ENCODE measurements around the gene MGAT5B.

The MGAT5B gene

GRCh38 chr17:76881966-76882365 lies 13.8 kb downstream of the MGAT5B start:
- H3K27ac ChIP-seq (ENCODE audit: low read length), result no peak overlapping the region
- no peak overlapping the region for H3K4me3 ChIP-seq (ENCODE audit: low read length)
- peaks cover 11% of the 10 kb centered on the region for H3K4me1 ChIP-seq (ENCODE audit: control insufficient read depth, low read depth, low read length)
- no peak overlapping the region for H3K9ac ChIP-seq (ENCODE audit: low read length)
- no peaks in the 10 kb centered on the region for H3K9me3 ChIP-seq (ENCODE audit: control insufficient read depth, low read depth, low read length)
- no peaks in the 10 kb centered on the region for H3K36me3 ChIP-seq (ENCODE audit: control insufficient read depth, low read depth, low read length)
- no peaks in the 10 kb centered on the region for H3K27me3 ChIP-seq (ENCODE audit: control insufficient read depth, insufficient read depth, low read length)

GRCh38 chr17:76883744-76884525 lies 15.7 kb downstream of the MGAT5B start:
- Histone ChIP-seq H3K36me3 (ENCODE audit: control insufficient read depth, low read depth, low read length) (no peaks in the 10 kb centered on the region), H3K27ac (ENCODE audit: low read length) (no peak overlapping the region), H3K9me3 (ENCODE audit: control insufficient read depth, low read depth, low read length) (no peaks in the 10 kb centered on the region), H3K4me1 (ENCODE audit: control insufficient read depth, low read depth, low read length) (peaks cover 11% of the 10 kb centered on the region), H3K27me3 (ENCODE audit: control insufficient read depth, insufficient read depth, low read length) (no peaks in the 10 kb centered on the region), H3K9ac (ENCODE audit: low read length) (no peak overlapping the region), H3K4me3 (ENCODE audit: low read length) (no peak overlapping the region)

- Histone ChIP-seq H3K4me3 (ENCODE audit: low read length) (peak overlapping the region; percentile 7), H3K36me3 (ENCODE audit: control insufficient read depth, low read depth, low read length) (no peaks in the 10 kb centered on the region), H3K27me3 (ENCODE audit: control insufficient read depth, insufficient read depth, low read length) (no peaks in the 10 kb centered on the region), H3K4me1 (ENCODE audit: control insufficient read depth, low read depth, low read length) (peaks cover 11% of the 10 kb centered on the region), H3K27ac (ENCODE audit: low read length) (no peak overlapping the region), H3K9ac (ENCODE audit: low read length) (peak overlapping the region; percentile 33), H3K9me3 (ENCODE audit: control insufficient read depth, low read depth, low read length) (no peaks in the 10 kb centered on the region)
Measured at GRCh38 chr17:76884995-76885893, 17.0 kb downstream of the MGAT5B start.

GRCh38 chr17:76885894-76886290 lies 17.7 kb downstream of the MGAT5B start:
- no peaks in the 10 kb centered on the region for H3K36me3 ChIP-seq (ENCODE audit: control insufficient read depth, low read depth, low read length)
- H3K27ac ChIP-seq (ENCODE audit: low read length), result no peak overlapping the region
- no peak overlapping the region for H3K9ac ChIP-seq (ENCODE audit: low read length)
- H3K9me3 ChIP-seq (ENCODE audit: control insufficient read depth, low read depth, low read length), result no peaks in the 10 kb centered on the region
- peaks cover 11% of the 10 kb centered on the region for H3K4me1 ChIP-seq (ENCODE audit: control insufficient read depth, low read depth, low read length)
- no peak overlapping the region for H3K4me3 ChIP-seq (ENCODE audit: low read length)
- H3K27me3 ChIP-seq (ENCODE audit: control insufficient read depth, insufficient read depth, low read length), result no peaks in the 10 kb centered on the region

DNA sequence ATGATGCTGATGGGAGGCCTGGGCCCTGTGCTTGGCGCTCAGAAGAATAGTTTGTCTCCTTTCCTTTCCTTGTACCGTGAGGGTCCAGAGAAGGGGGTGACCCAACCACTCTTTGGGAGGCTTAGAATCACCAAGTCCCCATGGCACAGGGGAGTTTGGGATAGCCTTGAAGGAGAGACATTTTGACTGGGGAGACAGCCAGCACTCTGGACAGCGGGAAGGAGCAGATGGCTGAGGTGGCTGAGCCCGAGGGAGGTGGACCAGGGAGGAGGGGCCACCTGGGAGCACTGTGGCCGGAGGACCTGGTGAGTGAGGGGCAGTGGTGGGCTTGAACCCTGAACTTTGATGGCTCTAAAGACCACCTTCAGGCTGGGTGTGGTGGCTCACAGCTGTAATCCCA lies 18.2 kb downstream of the MGAT5B start:
- H3K27ac ChIP-seq (ENCODE audit: low read length), result no peak overlapping the region
- H3K9ac ChIP-seq (ENCODE audit: low read length), result no peak overlapping the region
- H3K27me3 ChIP-seq (ENCODE audit: control insufficient read depth, insufficient read depth, low read length), result no peaks in the 10 kb centered on the region
- H3K36me3 ChIP-seq (ENCODE audit: control insufficient read depth, low read depth, low read length), result no peaks in the 10 kb centered on the region
- no peaks in the 10 kb centered on the region for H3K9me3 ChIP-seq (ENCODE audit: control insufficient read depth, low read depth, low read length)
- peaks cover 11% of the 10 kb centered on the region for H3K4me1 ChIP-seq (ENCODE audit: control insufficient read depth, low read depth, low read length)
- no peak overlapping the region for H3K4me3 ChIP-seq (ENCODE audit: low read length)

- no peak overlapping the region for H3K4me3 ChIP-seq (ENCODE audit: low read length)
Measured at GRCh38 chr17:76887802-76888201, 19.6 kb downstream of the MGAT5B start.

GRCh38 chr17:76888661-76889060 lies 20.5 kb downstream of the MGAT5B start:
- H3K36me3 ChIP-seq (ENCODE audit: control insufficient read depth, low read depth, low read length), result no peaks in the 10 kb centered on the region
- no peak overlapping the region for H3K9ac ChIP-seq (ENCODE audit: low read length)
- H3K4me3 ChIP-seq (ENCODE audit: low read length), result no peak overlapping the region
- H3K9me3 ChIP-seq (ENCODE audit: control insufficient read depth, low read depth, low read length), result no peaks in the 10 kb centered on the region
- peaks cover 11% of the 10 kb centered on the region for H3K4me1 ChIP-seq (ENCODE audit: control insufficient read depth, low read depth, low read length)
- H3K27ac ChIP-seq (ENCODE audit: low read length), result no peak overlapping the region
- H3K27me3 ChIP-seq (ENCODE audit: control insufficient read depth, insufficient read depth, low read length), result no peaks in the 10 kb centered on the region

More at GRCh38 chr17:76887802-76888201, 19.6 kb downstream of the MGAT5B start:
- H3K9ac ChIP-seq (ENCODE audit: low read length), result no peak overlapping the region
- no peaks in the 10 kb centered on the region for H3K36me3 ChIP-seq (ENCODE audit: control insufficient read depth, low read depth, low read length)
- H3K4me1 ChIP-seq (ENCODE audit: control insufficient read depth, low read depth, low read length), result peaks cover 11% of the 10 kb centered on the region
- H3K27ac ChIP-seq (ENCODE audit: low read length), result no peak overlapping the region
- no peaks in the 10 kb centered on the region for H3K9me3 ChIP-seq (ENCODE audit: control insufficient read depth, low read depth, low read length)
- no peaks in the 10 kb centered on the region for H3K27me3 ChIP-seq (ENCODE audit: control insufficient read depth, insufficient read depth, low read length)

GRCh38 chr17:76889323-76889722 lies 21.1 kb downstream of the MGAT5B start:
- Histone ChIP-seq H3K9me3 (ENCODE audit: control insufficient read depth, low read depth, low read length) (no peaks in the 10 kb centered on the region), H3K36me3 (ENCODE audit: control insufficient read depth, low read depth, low read length) (no peaks in the 10 kb centered on the region), H3K9ac (ENCODE audit: low read length) (no peak overlapping the region), H3K27me3 (ENCODE audit: control insufficient read depth, insufficient read depth, low read length) (no peaks in the 10 kb centered on the region), H3K27ac (ENCODE audit: low read length) (no peak overlapping the region), H3K4me1 (ENCODE audit: control insufficient read depth, low read depth, low read length) (peaks cover 11% of the 10 kb centered on the region), H3K4me3 (ENCODE audit: low read length) (no peak overlapping the region)

GRCh38 chr17:76892329-76892728 lies 24.1 kb downstream of the MGAT5B start:
- no peak overlapping the region for H3K4me3 ChIP-seq (ENCODE audit: low read length)
- H3K27ac ChIP-seq (ENCODE audit: low read length), result no peak overlapping the region
- H3K27me3 ChIP-seq (ENCODE audit: control insufficient read depth, insufficient read depth, low read length), result no peaks in the 10 kb centered on the region
- H3K4me1 ChIP-seq (ENCODE audit: control insufficient read depth, low read depth, low read length), result no peaks in the 10 kb centered on the region
- H3K36me3 ChIP-seq (ENCODE audit: control insufficient read depth, low read depth, low read length), result no peaks in the 10 kb centered on the region
- no peak overlapping the region for H3K9ac ChIP-seq (ENCODE audit: low read length)
- peaks cover 10% of the 10 kb centered on the region for H3K9me3 ChIP-seq (ENCODE audit: control insufficient read depth, low read depth, low read length)

- H3K4me3 ChIP-seq (ENCODE audit: low read length), result no peak overlapping the region
- peaks cover 10% of the 10 kb centered on the region for H3K9me3 ChIP-seq (ENCODE audit: control insufficient read depth, low read depth, low read length)
- H3K27ac ChIP-seq (ENCODE audit: low read length), result no peak overlapping the region
- H3K4me1 ChIP-seq (ENCODE audit: control insufficient read depth, low read depth, low read length), result no peaks in the 10 kb centered on the region
- H3K27me3 ChIP-seq (ENCODE audit: control insufficient read depth, insufficient read depth, low read length), result no peaks in the 10 kb centered on the region
- no peaks in the 10 kb centered on the region for H3K36me3 ChIP-seq (ENCODE audit: control insufficient read depth, low read depth, low read length)
- no peak overlapping the region for H3K9ac ChIP-seq (ENCODE audit: low read length)
Measured at GRCh38 chr17:76893623-76894334, 25.6 kb downstream of the MGAT5B start.

DNA sequence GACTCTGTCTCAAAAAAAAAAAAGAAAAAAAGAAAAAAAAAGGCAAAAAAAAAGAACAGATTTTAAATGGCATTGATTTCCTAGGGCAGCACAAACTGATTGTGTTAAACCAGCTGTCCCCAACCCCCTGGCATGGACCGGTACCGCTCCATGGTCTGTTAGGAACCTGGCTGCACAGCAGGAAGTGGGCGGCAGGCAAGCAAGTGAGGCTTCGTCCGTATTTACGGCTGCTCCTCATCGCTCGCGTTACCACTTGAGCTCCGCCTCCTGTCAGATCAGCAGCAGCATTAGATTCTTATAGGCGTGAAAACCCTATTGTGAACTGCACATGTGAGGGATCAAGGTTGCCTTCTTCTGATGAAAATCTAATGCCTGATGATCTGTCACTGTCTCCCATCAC lies 26.6 kb downstream of the MGAT5B start:
- Histone ChIP-seq H3K9me3 (ENCODE audit: control insufficient read depth, low read depth, low read length) (peaks cover 10% of the 10 kb centered on the region), H3K36me3 (ENCODE audit: control insufficient read depth, low read depth, low read length) (no peaks in the 10 kb centered on the region), H3K27ac (ENCODE audit: low read length) (no peak overlapping the region), H3K27me3 (ENCODE audit: control insufficient read depth, insufficient read depth, low read length) (no peaks in the 10 kb centered on the region), H3K4me1 (ENCODE audit: control insufficient read depth, low read depth, low read length) (no peaks in the 10 kb centered on the region), H3K9ac (ENCODE audit: low read length) (no peak overlapping the region), H3K4me3 (ENCODE audit: low read length) (no peak overlapping the region)
